Stomach smooth muscle (tissue), 2 donors: Measurements from ENCODE around the gene GMEB2.

Source experiments
- H3K27ac ChIP-seq: one replicate; pipeline ENCODE4 v1.7.0; 2013; ENCODE audit warnings: mild to moderate bottlenecking, low read length, inconsistent platforms
- H3K27me3 ChIP-seq, 2 donors: one replicate each; pipeline ENCODE4 v1.7.0; 2013; ENCODE audit warnings: low read length in 2 of 2; ENCODE audit not compliant: insufficient read depth in 2 of 2, control insufficient read depth in 1 of 2
- H3K36me3 ChIP-seq, 2 donors: one replicate each; pipeline ENCODE4 v1.7.0; 2013; ENCODE audit warnings: low read length in 2 of 2; ENCODE audit not compliant: control insufficient read depth in 2 of 2, insufficient read depth in 2 of 2
- H3K4me1 ChIP-seq: one replicate; pipeline ENCODE4 v1.7.0; 2013; ENCODE audit warnings: low read length; ENCODE audit not compliant: control insufficient read depth, insufficient read depth
- H3K4me3 ChIP-seq, 2 donors: one replicate each; pipeline ENCODE4 v1.7.0; 2013; ENCODE audit warnings: low read length in 2 of 2
- H3K9ac ChIP-seq, 2 donors: one replicate each; pipeline ENCODE4 v1.7.0; 2013; ENCODE audit warnings: low read length in 2 of 2, mild to moderate bottlenecking in 1 of 2
- H3K9me3 ChIP-seq, 2 donors: one replicate each; pipeline ENCODE4 v1.7.0; 2013; ENCODE audit warnings: low read length in 2 of 2; ENCODE audit not compliant: control insufficient read depth in 2 of 2
- donor health status: healthy.
- donor health status: Pancreatic carcinoma.

The GMEB2 gene

GRCh38 chr20:63566395-63567135 lies 60.3 kb downstream of the GMEB2 start:
- Histone ChIP-seq H3K9me3 (no peaks in the 10 kb centered on the region), H3K27me3 (no peaks in the 10 kb centered on the region), H3K4me1 (no peaks in the 10 kb centered on the region), H3K36me3 (peaks cover 7 to 12% of the 10 kb centered on the region in 2 donors), H3K4me3 (no peak overlapping the region), H3K9ac (no peak overlapping the region), H3K27ac (no peak overlapping the region)

GRCh38 chr20:63565699-63566335 lies 61.1 kb downstream of the GMEB2 start:
- Histone ChIP-seq H3K9me3 (no peaks in the 10 kb centered on the region), H3K9ac (no peak overlapping the region), H3K36me3 (peaks cover 13 to 15% of the 10 kb centered on the region in 2 donors), H3K27ac (no peak overlapping the region), H3K4me1 (no peaks in the 10 kb centered on the region), H3K4me3 (no peak overlapping the region), H3K27me3 (no peaks in the 10 kb centered on the region)

GRCh38 chr20:63565021-63565698 lies 61.7 kb downstream of the GMEB2 start:
- no peak overlapping the region for H3K9ac ChIP-seq

GRCh38 chr20:63564036-63564810 lies 62.7 kb downstream of the GMEB2 start:
- Histone ChIP-seq H3K9me3 (no peaks in the 10 kb centered on the region), H3K27ac (no peak overlapping the region), H3K9ac (no peak overlapping the region), H3K27me3 (no peaks in the 10 kb centered on the region), H3K4me3 (no peak overlapping the region), H3K4me1 (no peaks in the 10 kb centered on the region), H3K36me3 (peaks cover 19 to 21% of the 10 kb centered on the region in 2 donors)

More at GRCh38 chr20:63565021-63565698, 61.7 kb downstream of the GMEB2 start:
- H3K4me1 ChIP-seq = no peaks in the 10 kb centered on the region
- no peaks in the 10 kb centered on the region for H3K27me3 ChIP-seq
- peaks cover 19 to 21% of the 10 kb centered on the region in 2 donors for H3K36me3 ChIP-seq
- no peak overlapping the region for H3K4me3 ChIP-seq
- no peak overlapping the region for H3K27ac ChIP-seq
- H3K9me3 ChIP-seq = no peaks in the 10 kb centered on the region

- H3K4me3 ChIP-seq = no peak overlapping the region
- peaks cover 19 to 21% of the 10 kb centered on the region in 2 donors for H3K36me3 ChIP-seq
- no peaks in the 10 kb centered on the region for H3K4me1 ChIP-seq
- H3K9me3 ChIP-seq = no peaks in the 10 kb centered on the region
- H3K27ac ChIP-seq = no peak overlapping the region
- H3K27me3 ChIP-seq = no peaks in the 10 kb centered on the region
- no peak overlapping the region for H3K9ac ChIP-seq
Observed at GRCh38 chr20:63563225-63563935, 63.5 kb downstream of the GMEB2 start.

- Histone ChIP-seq H3K9me3 (no peaks in the 10 kb centered on the region), H3K4me1 (no peaks in the 10 kb centered on the region), H3K9ac (no peak overlapping the region), H3K4me3 (no peak overlapping the region), H3K36me3 (peaks cover 19 to 21% of the 10 kb centered on the region in 2 donors), H3K27ac (no peak overlapping the region), H3K27me3 (no peaks in the 10 kb centered on the region)
Observed at GRCh38 chr20:63562461-63563224, 64.3 kb downstream of the GMEB2 start.

- Histone ChIP-seq H3K4me1 (no peaks in the 10 kb centered on the region), H3K27me3 (no peaks in the 10 kb centered on the region), H3K9me3 (no peaks in the 10 kb centered on the region), H3K9ac (no peak overlapping the region), H3K4me3 (no peak overlapping the region), H3K36me3 (peaks cover 19 to 21% of the 10 kb centered on the region in 2 donors), H3K27ac (no peak overlapping the region)
Observed at GRCh38 chr20:63561624-63562396, 65.1 kb downstream of the GMEB2 start.

- H3K4me1 ChIP-seq = no peaks in the 10 kb centered on the region
- no peaks in the 10 kb centered on the region for H3K27me3 ChIP-seq
- H3K9me3 ChIP-seq = no peaks in the 10 kb centered on the region
- H3K9ac ChIP-seq = no peak overlapping the region
- H3K4me3 ChIP-seq = no peak overlapping the region
- no peak overlapping the region for H3K27ac ChIP-seq
- peaks cover 19 to 21% of the 10 kb centered on the region in 2 donors for H3K36me3 ChIP-seq
Observed at GRCh38 chr20:63560856-63561609, 65.9 kb downstream of the GMEB2 start.
